ENCODE measurements around the gene SPRED1.

SPRED1 gene

DNA sequence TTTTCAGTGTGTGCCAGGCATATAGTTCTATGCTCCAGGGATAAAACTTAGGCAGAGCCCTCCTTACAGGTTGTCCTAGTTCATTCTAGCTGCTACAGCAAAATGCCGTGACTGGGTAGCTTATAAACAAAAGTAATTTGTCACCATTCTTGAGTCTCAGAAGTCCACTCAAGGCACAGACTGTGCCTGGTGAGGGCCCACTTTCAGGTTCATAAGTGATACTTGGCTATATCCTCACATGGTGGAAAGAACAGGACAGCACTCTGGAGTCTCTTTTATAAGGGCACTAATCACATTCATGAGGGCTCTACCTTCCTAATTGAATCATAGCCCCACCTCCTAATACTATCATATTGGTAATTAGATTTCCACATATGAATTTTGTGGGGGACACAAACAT lies 80.1 kb downstream of the SPRED1 start:
- no peak overlapping the region for H3K27ac ChIP-seq
- no peak for DNase-seq (ENCODE audit: low read depth, low spot score)

DNA sequence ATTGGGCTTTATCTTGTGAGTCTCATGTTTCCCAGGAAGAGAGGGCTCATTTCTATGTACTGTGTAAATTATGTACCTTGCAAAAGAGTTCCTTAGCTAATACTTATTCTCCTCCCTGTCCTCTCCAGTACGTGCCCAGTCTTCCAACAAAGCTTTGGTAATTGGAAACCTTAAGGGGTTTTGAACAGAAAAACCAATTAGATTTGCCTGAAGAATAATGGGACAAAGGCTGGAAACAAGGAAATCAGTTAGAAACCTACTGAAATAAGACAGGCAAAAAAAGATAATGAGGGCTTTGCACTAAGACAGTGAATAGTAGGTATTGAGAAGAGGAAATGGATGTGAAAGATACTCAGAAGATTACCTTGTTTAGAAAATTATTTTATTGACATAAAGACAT lies 82.5 kb downstream of the SPRED1 start:
- no peak overlapping the region for H3K27ac ChIP-seq
- DNase-seq (ENCODE audit: low read depth, low spot score): no peak

DNA sequence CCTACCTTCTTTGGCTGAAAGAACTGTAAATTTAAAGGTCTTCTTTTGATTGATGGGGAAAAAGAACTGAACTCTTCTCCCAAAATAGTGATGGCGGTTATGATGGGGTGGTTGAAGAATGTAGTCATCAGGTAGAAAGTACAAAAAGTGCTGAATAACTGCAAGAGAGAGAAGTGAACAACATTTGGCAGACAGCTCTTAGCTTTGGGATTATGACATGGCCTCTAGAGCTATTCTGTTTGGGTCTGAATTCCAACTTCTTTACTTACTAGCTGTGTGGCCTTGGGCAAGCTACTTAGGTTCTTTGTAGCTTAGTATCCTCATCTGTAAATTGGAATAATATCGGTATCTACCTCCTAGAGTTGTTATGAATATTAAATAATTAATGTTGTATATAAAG lies 91.7 kb downstream of the SPRED1 start:
- H3K27ac ChIP-seq: no peak overlapping the region
- no peak for DNase-seq (ENCODE audit: low read depth, low spot score)

DNA sequence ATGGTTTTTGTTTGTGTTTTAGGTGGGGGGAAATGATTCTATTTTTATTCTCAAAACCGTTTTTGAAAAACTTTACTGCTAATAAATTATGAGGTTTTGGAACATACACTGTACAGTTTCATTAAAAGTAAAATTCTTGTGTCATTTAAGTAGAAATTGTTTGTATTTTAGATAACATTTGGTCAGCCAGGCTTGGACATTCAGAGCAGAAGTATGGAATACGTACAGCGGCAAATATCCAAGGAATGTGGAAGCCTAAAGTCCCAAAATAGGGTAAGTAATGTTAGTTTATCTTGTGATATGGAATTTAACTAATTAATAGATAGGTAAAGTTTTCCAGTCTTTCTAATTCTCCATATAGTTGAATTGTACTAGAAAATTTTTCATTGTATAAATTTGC lies 96.6 kb downstream of the SPRED1 start:
- no peak overlapping the region for H3K27ac ChIP-seq
- DNase-seq (ENCODE audit: low read depth, low spot score): no peak

DNA sequence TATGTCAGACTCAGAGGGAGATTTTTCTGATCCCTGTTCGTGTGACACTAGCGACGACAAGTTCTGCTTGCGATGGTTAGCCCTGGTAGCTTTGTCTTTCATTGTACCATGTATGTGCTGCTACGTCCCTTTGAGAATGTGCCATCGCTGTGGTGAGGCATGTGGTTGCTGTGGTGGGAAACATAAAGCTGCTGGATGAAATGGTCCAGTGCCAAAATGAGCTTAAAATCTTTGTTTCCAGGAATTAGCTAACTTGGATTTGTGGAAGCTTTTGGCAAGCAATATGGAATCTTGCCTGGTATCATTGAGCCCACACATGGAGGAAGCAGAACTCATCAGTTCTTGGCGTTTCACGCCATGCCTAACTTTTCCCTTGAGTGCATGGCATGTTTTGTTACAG lies 98.8 kb downstream of the SPRED1 start:
- no peak overlapping the region for H3K27ac ChIP-seq
- no peak for DNase-seq (ENCODE audit: low read depth, low spot score)

DNA sequence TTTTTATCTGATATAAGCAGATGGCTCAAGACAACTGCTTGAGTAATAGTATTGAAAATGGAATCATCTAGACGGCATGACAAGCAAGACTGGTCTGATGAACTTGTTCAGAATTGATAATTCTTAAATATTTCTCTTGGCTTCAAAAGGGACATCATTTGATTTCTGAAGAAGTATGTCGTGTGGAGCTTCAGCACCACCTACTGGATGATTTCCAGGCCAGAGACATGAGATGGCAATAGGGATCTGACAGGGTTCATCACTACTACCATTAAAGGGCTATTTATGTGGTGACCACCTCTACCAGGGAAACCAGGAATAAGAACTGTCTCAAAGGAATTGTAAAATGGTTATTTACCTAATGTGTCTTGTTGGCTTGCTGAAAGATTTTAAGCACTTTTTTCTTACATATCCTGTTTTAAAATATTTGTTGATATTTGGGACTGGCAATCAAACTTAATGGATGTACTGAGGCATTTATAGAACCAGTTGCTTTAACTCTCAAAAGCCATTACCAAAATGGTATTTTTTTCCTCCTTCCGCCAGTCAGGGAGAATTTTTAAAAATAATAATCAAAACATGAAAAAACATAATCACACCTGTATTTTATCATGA lies 101.8 kb downstream of the SPRED1 start:
- no peak for DNase-seq (ENCODE audit: low read depth, low spot score)
- H3K27ac ChIP-seq: no peak overlapping the region

DNA sequence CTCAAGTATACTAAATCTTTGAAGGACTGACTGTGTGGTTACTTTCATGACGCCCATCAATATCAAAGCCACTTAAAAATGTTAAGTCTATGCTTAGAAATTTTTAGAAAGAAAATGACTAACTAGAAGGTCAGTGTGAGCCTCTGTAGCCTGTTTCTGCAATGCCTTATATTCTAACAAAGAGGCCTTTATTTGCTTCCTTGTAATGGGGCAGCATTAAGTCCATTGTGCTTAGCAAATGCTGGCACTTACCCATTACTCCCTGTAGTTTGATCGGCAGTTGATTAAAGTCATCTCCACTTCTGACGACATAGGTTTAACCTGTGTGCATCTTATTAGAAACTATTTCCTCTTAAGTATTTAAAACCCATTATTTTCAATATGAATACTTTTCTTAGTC lies 109.7 kb downstream of the SPRED1 start:
- no peak overlapping the region for H3K27ac ChIP-seq

DNA sequence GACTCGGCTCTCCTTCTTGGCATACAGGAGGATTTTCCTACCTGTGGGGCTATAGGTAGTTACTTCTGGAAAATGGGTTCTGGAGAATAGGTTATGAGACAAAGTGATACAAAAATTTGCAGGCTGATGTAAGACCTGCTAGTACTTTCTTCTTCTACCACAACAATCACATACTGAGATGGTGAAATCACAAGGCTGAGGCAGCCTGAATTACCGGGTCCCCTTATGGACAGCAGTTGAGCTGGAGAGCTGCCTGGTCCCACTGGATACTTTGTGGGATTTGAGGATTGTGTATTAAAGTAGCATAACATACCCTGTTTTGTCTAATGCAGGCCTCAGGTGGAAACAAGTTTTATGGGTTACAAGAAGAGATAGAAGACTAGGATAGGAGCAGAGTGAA lies 114.8 kb downstream of the SPRED1 start:
- H3K27ac ChIP-seq: no peak overlapping the region
- DNase-seq (ENCODE audit: low read depth, low spot score): no peak

More for the DNA sequence above, 109.7 kb downstream of the SPRED1 start:
- no peak for DNase-seq (ENCODE audit: low read depth, low spot score)

DNA sequence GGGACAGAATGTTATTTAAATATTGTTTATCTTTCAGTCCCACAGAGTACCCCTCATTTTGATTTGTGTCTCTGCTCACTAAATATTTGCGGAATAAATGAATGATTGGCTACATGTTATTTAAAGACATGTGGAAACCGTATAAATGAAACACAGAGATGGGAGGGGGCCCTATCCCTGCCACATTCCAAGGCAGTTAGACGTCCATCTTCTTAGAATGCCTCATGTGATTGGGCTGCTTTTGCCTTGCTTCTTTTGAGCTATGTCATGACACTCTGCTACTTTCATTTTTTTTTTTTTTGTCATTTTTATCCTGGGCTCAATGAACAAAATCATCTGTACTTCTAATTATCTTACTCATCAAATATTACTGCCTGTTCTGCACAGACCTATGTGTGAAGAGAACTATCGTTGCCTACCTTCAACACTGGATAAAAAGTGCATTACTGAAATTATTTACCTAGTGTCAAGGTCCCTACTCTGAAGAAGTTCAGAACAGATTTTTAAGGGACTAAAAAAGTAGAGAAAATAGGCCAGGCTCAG lies 117.4 kb downstream of the SPRED1 start:
- DNase-seq (ENCODE audit: low read depth, low spot score): no peak
- no peak overlapping the region for H3K27ac ChIP-seq

DNA sequence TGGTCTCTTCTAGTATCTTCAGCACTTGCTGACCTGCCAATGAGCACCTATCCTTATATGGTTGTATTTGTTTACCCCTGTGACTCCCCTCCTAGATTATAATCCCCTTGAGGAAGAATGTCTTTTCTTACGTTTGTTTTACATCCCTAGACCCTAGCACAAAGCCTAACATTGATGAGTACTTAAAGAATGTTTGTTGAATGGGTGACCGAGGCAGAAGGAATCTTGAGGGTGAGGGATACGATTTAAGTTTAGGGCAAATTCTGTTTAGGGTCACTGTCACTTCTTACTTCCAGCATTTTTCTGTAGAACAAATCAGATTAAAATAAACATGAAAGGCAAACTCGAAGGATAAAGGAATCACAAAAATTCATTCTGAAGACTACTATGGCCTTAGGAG lies 120.4 kb downstream of the SPRED1 start:
- no peak for DNase-seq (ENCODE audit: low read depth, low spot score)
- no peak overlapping the region for H3K27ac ChIP-seq

DNA sequence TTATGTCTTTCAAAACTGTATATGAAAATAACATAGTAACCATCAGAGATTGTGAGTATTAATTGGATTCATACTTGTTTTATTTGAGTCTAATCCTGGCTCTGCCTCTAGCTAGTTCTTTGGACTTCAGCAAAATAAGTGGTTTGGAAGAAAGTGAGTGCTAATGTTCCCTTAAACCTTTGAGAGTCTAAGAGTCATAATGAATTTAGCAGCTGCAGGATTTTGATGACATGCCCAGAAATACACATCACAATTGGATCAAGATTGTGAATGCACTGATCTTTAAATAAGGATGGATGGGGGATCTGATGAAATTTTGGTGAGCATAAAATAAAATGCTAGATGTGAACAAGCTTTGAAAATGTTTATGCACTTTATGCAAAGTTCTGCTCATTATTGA lies 121.4 kb downstream of the SPRED1 start:
- DNase-seq (ENCODE audit: low read depth, low spot score): no peak
- H3K27ac ChIP-seq: no peak overlapping the region

DNA sequence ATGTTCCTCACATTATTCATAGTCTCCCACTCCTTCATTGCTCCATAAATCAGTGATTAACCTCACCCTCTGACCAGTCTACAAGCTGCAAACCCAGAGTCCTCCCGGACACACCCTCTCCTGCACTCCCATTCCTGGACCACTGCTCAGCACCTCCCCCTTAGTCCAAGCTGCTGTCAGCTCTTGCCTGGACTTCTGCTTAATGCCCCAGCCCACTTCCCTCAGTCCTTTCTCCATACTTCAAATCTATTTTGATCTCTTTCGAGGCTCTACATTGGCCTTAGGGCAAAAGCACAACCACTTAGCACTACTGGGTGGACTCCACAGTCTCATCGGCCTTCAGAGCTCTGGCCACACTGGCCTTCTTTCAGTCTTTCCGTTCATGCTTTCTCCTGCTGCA lies 121.9 kb downstream of the SPRED1 start:
- H3K27ac ChIP-seq: no peak overlapping the region
- no peak for DNase-seq (ENCODE audit: low read depth, low spot score)

DNA sequence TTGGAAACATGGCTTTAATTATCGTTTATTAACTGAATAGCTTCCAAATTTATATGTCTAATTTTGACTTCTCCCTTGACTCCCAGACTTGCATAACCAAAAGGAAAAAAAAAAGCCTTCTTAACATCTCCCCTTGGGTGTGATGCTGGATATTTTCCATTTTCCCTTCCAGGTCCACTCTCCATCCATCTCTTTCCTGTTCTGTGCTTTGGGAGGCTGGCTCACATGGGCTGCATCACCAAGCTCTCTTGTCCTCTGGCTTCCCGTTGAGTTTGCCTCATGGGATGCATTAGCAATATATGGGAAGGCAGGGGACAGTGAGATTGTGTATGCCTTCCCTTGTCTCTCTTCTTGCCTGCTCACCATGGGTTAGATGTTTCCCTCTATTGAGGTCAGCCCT lies 123.4 kb downstream of the SPRED1 start:
- DNase-seq (ENCODE audit: low read depth, low spot score): no peak
- no peak overlapping the region for H3K27ac ChIP-seq

DNA sequence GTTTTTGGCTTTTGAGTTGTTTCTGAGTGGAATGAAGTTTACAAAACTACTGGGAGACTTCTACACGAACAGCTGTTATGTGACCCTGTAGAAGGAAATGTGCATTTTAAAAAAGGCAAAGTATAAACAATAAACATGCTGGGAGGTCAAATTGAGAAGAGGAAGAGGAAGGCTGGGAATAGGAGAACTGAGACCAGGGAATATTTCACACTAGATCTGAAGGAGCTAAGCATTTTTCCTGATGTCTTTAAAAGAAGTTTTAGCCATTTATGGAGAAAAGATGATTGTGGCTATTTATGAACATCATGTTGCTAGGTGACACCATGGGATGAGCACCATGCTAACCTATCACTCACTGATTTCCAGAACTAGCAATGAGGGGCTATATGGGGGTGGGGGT lies 125.0 kb downstream of the SPRED1 start:
- DNase-seq (ENCODE audit: low read depth, low spot score): no peak
- H3K27ac ChIP-seq: no peak overlapping the region

DNA sequence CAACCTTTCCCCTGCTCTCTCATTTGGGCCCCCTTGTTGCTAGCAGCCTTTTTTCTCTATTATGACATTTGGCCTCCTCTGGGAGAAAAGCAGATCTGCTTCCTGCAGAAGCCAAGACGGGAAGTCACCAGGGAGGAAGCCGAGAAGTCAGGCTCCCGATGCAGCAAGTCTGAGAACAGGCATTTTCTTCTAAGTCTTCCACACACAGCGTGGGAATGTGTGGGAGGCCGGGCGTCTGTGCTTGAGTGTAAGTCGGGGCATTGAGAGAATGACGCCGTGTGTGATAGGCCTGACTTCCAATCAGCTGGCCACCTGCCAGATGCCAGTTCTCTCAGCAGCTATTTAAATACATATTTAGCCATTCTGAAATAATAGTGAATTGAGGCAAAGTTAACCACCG lies 125.5 kb downstream of the SPRED1 start:
- no peak for DNase-seq (ENCODE audit: low read depth, low spot score)

DNA sequence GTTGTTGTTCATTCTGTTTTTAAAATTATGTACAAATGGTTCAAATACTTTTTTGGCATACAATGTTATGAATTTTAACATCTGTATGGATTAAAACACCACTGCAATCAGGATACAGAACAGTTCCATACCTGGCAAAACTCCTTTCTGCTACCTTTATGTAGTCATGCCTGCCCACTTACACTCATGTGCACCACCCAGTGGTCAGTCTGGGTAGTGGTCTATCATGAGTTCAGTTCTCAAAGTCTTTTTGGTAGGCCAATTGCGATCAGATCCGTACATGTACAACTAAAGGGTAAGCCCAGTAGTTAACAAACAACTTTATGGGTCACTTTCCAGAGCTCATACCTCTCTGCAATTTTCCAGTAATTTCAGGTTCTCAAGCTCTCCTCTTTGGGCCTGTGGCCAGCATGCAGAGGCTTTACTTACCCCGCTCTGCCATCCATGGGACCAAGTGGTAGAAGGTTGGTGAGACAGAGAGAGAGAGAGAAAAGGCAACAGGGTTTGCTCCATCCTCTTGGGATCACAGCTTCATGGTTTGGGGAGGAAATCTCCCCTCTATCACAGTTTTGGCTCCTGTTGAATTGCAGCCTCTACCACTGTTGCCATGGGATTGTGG lies 137.4 kb downstream of the SPRED1 start:
- H3K27ac ChIP-seq: no peak overlapping the region
- DNase-seq (ENCODE audit: low read depth, low spot score): peak; percentile 18

More for the DNA sequence above, 125.5 kb downstream of the SPRED1 start:
- no peak overlapping the region for H3K27ac ChIP-seq

DNA sequence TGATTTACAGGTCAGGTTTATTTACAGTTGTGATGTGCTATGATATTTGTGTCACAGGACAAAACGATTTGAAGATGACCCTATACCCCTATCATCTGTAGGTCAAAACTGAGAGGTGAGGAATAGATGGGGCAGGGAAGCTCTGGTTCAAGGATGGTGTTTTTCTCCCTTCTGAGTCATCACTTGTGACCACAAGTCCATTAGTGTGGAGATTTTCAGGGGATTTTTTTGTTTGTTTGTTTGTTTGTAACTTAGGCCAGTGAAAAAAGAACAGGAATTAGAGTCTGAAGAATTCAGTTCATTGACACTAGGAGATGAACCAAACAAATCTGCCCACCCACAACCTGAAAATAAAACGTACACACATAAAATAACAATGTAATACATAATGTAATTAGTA lies 138.6 kb downstream of the SPRED1 start:
- no peak overlapping the region for H3K27ac ChIP-seq
- DNase-seq (ENCODE audit: low read depth, low spot score): no peak

DNA sequence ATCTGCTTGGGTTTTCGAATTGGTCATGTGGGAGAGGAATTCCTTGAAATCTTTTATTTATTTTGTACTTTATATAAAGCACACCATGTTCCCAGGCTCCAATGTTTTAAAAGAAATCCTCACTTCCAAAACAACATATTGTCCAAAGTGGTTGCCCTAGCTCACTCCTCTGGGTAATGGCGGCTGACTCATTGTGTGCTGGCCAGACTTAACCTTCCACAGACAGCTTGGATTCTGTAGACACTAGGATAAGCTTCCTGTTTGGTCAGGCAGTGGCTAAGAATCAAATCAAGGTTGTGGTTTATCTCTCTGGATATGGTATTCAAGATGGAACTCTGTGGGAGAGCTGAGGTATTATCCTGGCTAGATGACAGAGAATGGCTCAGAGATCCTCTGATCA lies 145.5 kb downstream of the SPRED1 start:
- peak; percentile 66 for DNase-seq (ENCODE audit: low read depth, low spot score)
- peak overlapping the region; percentile 42 for H3K27ac ChIP-seq

DNA sequence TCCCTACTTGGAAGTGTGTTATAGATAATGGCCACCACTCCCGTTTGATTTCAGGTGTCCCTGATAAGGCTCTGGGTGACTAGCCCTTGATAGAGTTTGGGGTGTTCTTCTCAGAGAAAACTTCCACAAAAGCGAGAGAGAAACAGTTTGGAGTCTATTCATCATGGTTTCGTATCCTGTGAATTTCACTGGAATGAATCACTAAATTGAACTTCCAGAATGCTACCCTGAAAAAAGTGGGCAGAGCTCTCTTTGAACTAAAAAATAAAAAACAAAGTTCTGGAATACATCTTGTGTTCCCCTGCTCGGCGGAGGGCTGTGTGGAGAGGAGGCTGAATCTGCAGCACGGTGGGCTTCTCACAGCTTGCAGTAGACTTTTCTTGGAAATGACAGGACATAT lies 148.5 kb downstream of the SPRED1 start:
- DNase-seq (ENCODE audit: low read depth, low spot score): no peak
- no peak overlapping the region for H3K27ac ChIP-seq

DNA sequence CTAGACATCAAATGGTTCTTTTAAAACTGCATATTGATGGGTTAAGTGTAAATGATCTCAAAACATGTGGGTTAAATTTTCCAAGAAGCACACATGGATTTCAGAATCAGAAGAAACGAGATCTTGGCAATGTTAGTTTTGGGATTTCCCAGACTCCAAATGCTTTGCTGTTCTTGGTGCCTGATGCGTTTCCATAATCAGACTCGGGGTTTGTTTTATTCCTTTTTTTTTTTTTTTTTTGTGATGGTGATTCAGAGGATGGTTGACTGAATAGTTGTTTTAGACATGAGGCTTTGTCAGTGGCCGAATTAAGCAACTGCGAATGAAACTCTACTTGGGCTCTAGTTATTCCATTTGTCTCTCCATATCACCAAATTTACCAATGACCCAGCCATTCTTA lies 149.1 kb downstream of the SPRED1 start:
- no peak for DNase-seq (ENCODE audit: low read depth, low spot score)
- no peak overlapping the region for H3K27ac ChIP-seq

DNA sequence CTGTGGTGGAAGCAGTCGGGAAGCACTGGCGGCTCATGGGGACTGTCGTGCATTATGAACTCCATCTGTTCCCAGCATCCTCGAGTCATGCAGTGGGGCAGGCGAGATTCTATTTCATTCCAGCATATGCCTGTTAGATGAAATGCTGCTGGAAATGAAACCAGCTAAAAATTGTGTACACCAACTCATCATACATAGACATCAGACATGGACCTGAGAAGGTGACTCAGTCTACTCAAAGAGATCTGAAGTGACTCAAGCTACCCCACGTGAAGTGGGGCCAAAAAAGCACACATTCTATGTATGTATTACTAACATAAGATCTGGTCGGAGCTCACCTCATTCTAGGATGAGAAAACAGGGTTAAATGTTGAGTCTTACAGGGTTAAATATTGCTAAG lies 153.8 kb downstream of the SPRED1 start:
- no peak for DNase-seq (ENCODE audit: low read depth, low spot score)
- no peak overlapping the region for H3K27ac ChIP-seq

Measured in epithelial cell of prostate (primary cell).